GM12874 (cell line): ENCODE results near the gene SLC38A5.

Experiments
- TF ChIP-seq, protein P1 (sequence below): IDR thresholded peaks from 2 replicates; pipeline ENCODE4 v1.5.1; 2011; ENCODE audit warnings: low read depth, mild to moderate bottlenecking, control low read depth, low read length, moderate library complexity; ENCODE audit not compliant: insufficient read depth

Gene SLC38A5

GRCh38 chrX:48489892-48490291 lies 19.8 kb upstream of the SLC38A5 start:
- TF ChIP-seq, protein P1, sequence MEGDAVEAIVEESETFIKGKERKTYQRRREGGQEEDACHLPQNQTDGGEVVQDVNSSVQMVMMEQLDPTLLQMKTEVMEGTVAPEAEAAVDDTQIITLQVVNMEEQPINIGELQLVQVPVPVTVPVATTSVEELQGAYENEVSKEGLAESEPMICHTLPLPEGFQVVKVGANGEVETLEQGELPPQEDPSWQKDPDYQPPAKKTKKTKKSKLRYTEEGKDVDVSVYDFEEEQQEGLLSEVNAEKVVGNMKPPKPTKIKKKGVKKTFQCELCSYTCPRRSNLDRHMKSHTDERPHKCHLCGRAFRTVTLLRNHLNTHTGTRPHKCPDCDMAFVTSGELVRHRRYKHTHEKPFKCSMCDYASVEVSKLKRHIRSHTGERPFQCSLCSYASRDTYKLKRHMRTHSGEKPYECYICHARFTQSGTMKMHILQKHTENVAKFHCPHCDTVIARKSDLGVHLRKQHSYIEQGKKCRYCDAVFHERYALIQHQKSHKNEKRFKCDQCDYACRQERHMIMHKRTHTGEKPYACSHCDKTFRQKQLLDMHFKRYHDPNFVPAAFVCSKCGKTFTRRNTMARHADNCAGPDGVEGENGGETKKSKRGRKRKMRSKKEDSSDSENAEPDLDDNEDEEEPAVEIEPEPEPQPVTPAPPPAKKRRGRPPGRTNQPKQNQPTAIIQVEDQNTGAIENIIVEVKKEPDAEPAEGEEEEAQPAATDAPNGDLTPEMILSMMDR = no peak

- TF ChIP-seq, protein P1 = no peak
Measured at GRCh38 chrX:48489296-48489695, 19.2 kb upstream of the SLC38A5 start.

- TF ChIP-seq, protein P1 = no peak
Measured at GRCh38 chrX:48488034-48488433, 18.0 kb upstream of the SLC38A5 start.

DNA sequence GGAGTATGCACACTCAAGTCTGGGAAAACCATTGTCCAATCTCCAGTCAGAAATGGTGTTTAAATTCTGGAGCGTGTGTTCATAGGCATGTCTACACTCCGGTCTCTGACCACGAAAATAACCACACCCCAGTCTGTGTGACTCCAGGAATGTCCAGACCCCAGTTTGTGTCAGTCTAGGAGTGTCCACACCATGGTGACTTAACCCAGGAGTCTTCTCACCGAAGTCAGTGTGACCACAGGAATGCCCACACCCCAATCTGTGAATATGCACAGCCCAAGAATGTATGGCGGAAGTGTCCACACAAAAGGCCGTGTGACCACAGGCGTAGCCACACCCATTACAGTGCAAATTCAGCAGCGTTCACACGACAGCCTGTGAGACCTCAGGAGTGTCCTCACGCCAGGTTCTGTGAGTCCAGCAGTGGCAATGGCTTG lies 17.3 kb upstream of the SLC38A5 start:
- TF ChIP-seq, protein P1 = no peak

DNA sequence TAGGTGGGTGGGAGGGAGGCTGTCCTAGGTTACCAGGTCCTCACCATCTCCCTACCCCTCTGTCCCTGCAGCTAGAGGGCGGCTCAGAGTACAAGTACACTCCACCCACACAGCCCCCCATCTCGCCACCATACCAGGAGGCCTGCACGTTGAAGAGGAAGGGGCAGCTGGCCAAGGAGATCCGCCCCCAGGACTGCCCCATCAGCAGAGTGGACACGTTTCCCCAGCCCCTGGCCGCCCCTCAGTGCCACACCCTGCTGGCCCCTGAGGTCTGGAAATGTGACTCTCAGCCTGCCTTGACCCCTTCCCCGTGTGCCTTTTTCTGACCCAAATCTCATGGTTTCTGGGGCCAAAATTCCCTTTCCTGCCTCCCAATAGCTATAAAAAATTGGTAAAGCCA lies 12.5 kb upstream of the SLC38A5 start:
- TF ChIP-seq, protein P1 = no peak

DNA sequence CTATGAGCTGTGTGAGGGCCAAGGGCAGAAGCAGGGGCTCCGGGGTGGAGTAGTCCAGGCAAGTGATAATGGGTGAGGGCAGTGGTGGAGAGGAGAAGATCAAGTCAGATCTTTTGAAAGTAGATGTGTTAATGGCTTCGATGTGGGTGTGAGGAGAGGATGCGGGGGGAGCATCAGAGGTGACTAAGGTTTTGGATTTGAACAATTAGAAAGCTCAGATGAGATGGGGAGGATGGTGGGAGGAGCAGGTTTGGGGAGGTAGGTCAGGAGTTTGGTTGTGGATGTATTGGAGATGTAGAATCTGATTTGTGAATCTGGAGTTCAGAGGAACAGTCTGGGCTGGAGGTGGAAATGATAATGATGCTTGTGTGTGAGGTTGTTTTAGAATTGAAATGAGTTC lies 10.5 kb upstream of the SLC38A5 start:
- TF ChIP-seq, protein P1 = no peak

GRCh38 chrX:48480142-48480541 lies 10.1 kb upstream of the SLC38A5 start:
- TF ChIP-seq, protein P1 = no peak

- TF ChIP-seq, protein P1 = no peak
Measured at GRCh38 chrX:48478806-48479205, 8.7 kb upstream of the SLC38A5 start.
